PC-3 (cell line): ENCODE data around the gene SNED1.

ENCODE experiments used
- CTCF ChIP-seq: fragments of 300-600 bp; sonication (generic); conservative IDR thresholded peaks from 2 replicates; pipeline ENCODE4 v1.5.1; 2017; ENCODE audit warnings: antibody characterized with exemption, low read depth, mild to moderate bottlenecking, low read length
- EZH2 ChIP-seq: fragments of 300-600 bp; sonication (generic); IDR thresholded peaks from one replicate; pipeline ENCODE4 v1.6.1; 2017; ENCODE audit warnings: antibody characterized with exemption, mild to moderate bottlenecking, low read length; ENCODE audit not compliant: unreplicated experiment
- EZH2phosphoT487 ChIP-seq: fragments of 300-600 bp; sonication (generic); IDR thresholded peaks from 2 replicates; pipeline ENCODE4 v1.6.1; 2018; ENCODE audit warnings: mild to moderate bottlenecking, antibody characterized with exemption, low read length, borderline replicate concordance

GRCh38 chr2:240959214-240959940 lies 39.0 kb upstream of the SNED1 start:
- no peak for TF ChIP-seq EZH2
- TF ChIP-seq CTCF: no peak
- no peak for TF ChIP-seq EZH2phosphoT487
